HG03439 (cell line): ENCODE measurements around the gene NSMF.
A peak's percentile ranks its signal among the peaks of the same experiment; 100 is the strongest.

ENCODE experiments used
- ATAC-seq: cut with Tn5 transposase; IDR thresholded peaks from one replicate; pipeline ENCODE4 v1.9.1; 2021; ENCODE audit warnings: mild to moderate bottlenecking, moderate library complexity; ENCODE audit not compliant: unreplicated experiment

Gene NSMF

GRCh38 chr9:137459152-137459600 lies at the start of gene NSMF:
Gene NSMF (minus strand): TSS chr9:137459334. CDS start chr9:137459102, 232 bp downstream.
- peak; percentile 55 for ATAC-seq

DNA sequence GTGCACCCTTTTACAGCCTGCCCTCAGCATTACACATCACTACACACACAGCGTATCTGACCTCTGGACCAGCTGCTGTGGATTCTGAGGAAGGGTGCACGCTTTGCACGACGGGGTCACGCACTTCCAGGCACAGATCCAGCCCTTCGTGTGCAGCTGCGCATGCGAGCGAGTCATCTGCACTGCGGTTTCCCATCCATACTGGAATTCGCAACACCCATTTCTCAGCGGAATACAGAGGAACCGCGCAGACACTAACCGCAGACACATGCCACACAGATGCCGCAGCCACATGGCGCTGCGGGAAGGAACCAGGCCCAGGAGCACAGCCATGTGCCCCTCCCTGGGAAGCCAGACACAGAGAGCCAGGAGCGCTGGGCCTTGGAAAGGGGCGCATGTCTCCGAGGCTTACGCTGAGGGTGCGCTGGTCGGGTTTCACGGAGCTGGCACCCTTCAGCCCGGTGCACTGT lies 47.6 kb upstream of the NSMF start:
- ATAC-seq, result no peak

- no peak for ATAC-seq
Measured at GRCh38 chr9:137506274-137506673, 47.1 kb upstream of the NSMF start.

GRCh38 chr9:137505421-137506140 lies 46.4 kb upstream of the NSMF start:
- no peak for ATAC-seq

DNA sequence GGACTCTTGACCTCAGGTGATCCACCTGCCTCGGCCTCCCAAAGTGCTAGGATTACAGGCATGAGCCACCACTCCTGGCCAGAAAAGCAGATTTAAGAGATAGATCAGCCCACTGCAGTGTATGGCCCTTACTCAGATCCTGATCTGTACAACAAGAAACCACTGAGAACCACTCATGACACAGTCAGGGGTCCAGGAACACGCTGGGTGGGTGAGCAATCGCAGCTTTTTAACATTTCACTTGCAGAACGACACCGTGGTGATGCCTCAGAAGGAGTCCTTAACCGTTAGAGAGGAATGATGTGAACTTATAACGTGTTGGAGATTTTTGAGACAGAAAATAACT lies 45.3 kb upstream of the NSMF start:
- no peak for ATAC-seq

DNA sequence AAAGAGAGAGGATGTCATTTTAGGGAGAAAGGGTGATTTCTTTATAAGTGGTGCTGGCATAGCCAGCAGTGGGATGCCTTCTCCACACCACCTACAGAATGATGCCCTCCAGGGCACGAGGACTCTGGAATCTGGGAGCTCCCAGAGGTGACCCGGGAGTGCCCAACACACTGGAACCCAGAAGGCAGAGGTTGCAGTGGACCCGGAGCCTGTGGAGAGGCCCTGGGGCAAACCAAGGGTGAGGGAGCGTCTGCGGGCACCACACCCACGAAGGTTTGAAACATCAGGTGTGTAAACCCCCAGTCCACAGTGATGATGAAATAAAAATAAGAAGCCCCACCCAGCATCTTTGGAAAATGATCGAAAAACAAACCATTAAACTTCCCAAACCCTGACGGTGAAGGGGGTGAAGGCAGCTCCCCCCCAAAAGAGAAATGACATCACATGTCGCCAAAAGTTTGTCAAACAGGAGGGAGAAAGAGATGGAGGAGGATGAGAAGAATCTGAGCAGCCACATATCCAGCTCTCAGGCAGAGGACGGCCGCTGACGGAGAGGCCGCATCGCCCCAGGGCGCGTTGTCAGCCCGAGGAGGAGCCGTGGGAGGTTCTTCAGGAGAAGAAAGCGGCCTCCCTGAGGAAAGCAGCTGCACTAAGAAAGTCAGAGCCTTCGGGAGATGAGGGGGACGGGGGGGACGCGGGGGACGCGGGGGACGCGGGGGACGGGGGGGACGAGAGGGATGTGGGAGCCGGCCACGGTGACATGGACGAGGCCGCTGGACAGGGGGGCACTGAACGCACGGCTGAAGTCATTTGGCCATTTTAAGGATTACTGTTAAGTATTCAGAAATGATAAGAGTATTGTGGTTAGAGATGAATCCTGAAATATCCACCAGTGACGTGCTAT lies 43.1 kb upstream of the NSMF start:
- ATAC-seq, result no peak

DNA sequence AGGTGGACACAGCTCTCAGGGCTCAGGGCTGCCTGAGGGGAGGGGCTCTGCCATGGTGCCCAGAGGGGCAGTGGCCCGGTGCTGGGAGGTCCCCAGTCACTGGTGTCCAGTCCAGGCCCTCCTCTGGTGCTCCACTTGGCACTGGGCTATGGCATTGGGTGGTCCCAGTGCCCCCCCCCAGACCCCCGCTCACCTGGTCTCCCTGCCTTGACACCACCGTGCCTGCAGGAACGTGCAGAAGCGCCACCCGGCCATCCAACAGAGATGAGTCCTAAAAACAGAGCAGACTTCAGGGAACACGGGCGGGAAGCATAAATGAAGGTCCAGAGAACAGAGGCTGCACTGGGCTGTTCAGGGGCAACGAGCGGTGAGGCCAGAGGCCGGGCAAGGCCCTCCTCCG lies 42.3 kb upstream of the NSMF start:
- ATAC-seq, result no peak

GRCh38 chr9:137500666-137501397 lies 41.7 kb upstream of the NSMF start:
- ATAC-seq, result no peak

- ATAC-seq, result no peak
Measured at GRCh38 chr9:137499858-137500661, 40.9 kb upstream of the NSMF start.

GRCh38 chr9:137499416-137499815 lies 40.3 kb upstream of the NSMF start:
- ATAC-seq, result no peak

GRCh38 chr9:137498720-137499150 lies 39.6 kb upstream of the NSMF start:
- no peak for ATAC-seq

DNA sequence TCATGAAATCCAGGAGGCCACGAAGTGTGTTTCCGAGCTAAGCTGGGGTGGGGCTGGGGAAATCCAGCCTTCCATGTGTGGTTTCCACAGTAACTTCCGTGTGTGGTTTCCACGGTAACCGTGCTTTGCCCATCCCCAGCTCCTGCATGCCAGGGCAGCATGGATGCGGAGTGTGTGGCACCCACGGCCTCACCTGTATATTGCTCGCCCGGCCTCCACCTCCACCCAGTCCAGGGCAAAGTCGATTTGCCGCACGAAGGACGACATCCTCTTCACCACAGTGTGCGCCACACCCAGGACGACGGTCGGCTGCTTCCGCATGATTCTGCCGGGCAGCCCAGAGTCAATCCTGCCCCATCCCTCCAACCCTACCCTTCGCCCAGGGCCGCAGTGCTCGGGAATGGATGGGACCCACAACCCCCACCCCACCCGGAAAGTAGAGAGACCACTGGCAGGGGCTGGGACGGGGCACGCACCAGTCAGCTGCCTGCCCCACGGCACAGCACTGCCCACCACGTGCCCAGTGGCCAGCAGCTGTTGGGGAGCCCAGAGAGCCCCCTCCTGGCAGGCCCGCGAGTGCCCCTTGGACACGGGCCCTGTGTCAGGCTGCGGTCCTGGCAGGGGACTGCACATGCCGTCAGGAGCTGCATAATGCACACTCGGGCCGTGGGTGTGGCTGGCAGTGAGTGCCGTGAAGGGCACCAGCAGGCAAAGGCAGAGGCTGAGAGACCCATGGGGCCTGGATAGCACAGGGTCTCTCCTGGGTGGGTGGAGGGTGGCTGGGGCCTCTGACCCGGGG lies 39.0 kb upstream of the NSMF start:
- no peak for ATAC-seq

- no peak for ATAC-seq
Measured at GRCh38 chr9:137496601-137497375, 37.7 kb upstream of the NSMF start.

DNA sequence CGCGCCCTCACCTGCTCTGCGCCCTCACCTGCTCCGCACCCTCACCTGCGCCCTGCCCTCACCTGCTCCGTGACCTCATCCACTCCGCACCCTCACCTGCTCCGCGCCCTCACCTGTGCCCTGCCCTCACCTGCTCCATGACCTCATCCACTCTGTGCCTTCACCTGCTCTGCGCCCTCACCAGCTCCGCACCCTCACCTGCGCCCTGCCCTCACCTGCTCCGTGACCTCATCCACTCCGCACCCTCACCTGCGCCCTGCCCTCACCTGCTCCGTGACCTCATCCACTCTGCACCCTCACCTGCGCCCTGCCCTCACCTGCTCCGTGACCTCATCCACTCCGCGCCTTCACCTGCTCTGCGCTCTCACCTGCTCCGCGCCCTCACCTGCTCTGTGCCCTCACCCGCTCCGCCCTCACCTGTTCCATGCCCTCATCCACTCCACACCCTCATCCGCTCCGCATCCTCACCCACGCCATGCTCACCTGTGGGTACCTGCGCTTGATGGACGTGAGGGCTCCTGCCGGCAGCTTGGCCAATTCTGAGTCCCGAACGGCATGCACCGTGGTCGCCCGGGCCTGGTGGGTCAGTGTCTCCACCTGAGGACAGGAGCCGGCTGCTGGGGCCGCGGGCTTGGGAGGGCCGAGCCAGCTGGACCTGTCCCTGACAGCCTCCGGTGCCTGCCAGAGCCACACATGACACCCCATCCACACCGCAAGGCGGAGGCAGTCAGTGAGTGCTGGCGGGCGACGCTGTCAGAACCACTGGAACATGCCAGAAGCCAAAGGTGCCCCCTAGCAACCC lies 35.6 kb upstream of the NSMF start:
- ATAC-seq, result no peak

- no peak for ATAC-seq
Measured at GRCh38 chr9:137494104-137494544, 35.0 kb upstream of the NSMF start.

DNA sequence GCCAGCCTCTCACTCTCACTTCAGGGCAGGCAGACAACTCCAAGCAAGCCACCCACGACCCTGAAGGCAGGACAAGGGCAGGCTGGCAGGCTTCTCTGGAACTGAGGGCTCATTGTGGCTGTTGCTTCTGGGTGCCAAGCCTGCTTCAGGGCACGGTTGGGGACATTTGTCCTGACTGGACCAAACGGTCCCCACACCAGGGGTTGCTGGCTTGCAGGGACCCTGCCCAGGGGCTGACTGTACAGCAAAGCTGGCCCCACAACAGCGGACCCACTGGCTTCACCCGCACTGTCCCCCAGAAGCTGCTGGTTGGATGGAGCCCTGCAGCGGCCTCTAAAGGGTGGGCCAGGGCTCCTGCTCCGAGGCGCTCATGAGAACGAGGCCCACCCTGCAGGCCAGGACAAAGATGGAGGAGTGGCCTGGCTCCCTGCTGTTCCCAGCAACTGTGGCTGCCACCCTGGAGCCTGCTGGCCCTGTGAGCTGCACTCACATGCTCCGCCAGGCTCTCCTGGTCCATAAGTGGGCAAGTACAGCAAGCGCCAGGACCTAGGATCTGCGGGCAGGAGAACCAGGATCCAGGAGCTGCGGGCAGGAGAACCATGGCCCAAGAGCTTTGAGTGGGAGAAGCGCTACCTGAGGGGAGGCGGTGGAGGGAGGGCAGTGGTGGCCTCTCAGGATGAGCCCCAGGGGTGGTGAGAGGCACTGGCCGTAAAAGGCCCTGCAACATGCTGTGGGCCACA lies 34.4 kb upstream of the NSMF start:
- ATAC-seq, result no peak
